CD4-positive, alpha-beta T cell treated with Interleukin-2 at 100 ng/mL for 4 hours (primary cell): ENCODE results near the gene GNPNAT1.
"Not testable (repeated sequence)": the region's sequence is repeated elsewhere in the genome, so short reads cannot be mapped to it uniquely, and the experiment has no call there.

ENCODE experiments used
- DNase-seq: peaks from one replicate; pipeline ENCODE4 v3.0.0-alpha.2; 2020; ENCODE audit warnings: low spot score

Gene GNPNAT1

DNA sequence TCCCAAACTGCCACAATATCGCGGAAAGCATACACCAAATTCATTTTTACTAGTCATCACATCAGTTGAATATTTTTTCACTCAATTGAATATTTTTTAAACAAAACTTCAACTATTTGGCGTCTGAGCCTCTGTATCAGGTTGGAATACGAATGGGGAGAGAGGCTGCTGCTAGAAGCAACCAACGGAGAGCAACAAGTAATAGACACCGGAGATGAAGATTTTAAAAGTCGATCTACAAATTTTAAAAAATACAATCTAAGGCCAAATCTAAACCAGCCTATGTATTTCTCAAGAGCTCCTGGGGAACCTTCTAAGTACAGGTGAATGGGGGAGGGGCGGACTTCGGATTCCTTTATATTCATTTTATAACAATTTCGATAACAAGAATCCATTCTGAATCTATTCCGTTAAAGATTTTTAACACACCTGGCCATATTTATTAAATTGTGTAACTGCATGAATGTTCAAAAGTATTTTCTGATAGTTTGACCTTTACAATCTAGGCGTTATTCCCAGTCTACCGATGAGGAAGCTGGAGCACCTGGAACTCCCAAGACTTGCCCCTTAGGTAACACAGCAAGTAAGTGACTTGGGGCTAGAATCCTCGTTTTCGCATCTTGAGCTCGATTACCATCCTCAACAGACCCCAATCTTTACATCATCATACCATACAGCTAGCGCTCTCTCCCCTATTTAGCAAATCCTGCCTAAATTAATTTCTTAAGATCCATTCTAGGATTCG is 1.2 kb downstream of the GNPNAT1 start:
- no peak for DNase-seq

DNA sequence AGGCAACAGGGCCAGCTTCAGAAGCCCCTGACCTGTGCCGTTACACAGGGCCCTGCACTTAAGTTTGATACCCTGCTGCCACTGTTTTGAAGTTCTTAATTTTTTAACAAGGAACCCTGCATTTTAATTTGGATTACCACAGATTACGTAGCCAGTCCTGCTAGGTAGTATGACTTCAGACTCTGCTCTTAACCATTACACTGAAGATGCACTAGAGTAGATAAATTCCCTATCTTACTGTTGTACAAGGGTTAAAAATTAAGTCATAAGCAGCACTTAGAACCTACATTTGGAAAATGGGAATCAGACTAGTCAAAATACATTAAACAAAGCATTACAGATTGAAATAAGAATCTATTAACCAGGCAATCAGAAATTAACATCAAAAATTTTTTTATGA is 2.3 kb downstream of the GNPNAT1 start:
- DNase-seq, result no peak

DNA sequence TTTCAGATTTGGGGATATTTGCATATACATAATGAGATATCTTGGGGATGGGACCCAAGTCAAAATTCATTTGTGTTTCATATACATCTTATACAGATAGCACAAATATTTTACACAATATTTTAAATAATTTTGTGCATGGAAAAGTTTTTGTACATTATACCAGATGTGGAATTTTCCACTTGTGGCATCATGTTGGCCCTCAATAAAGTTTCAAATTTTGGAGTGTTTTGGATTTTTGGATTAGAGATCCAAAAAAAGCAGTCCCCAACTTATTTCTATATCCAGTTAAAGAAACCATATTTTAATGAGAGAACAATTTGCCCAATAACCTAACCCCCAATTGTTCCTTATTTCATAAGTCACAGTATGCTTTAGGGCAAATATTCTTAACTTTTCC is 4.5 kb downstream of the GNPNAT1 start:
- DNase-seq, result no peak

DNA sequence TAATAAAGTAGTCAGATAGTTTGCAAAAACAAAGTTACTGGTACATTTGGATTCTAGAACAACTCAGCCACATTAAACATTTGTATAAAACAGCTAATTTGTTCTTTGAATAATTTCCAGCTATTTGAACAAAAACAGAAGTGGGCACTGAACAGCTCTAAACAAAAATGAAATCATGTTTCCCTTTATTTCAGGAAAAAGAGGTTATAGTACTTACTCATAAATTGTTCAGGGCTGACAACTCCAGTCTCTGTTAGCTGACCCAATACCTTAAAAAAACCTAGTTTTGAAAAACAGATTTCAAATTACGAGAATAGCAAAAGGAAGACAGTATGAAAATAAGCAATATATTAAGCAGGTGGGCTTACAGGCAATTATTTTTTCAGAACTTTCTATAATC is 8.2 kb downstream of the GNPNAT1 start:
- no peak for DNase-seq

- no peak for DNase-seq
Measured at GRCh38 chr14:52781629-52782028, 9.8 kb downstream of the GNPNAT1 start.

GRCh38 chr14:52780893-52781292 is 10.5 kb downstream of the GNPNAT1 start:
- DNase-seq, result no peak

- DNase-seq, result no peak
Measured at GRCh38 chr14:52778702-52779101, 12.7 kb downstream of the GNPNAT1 start.

DNA sequence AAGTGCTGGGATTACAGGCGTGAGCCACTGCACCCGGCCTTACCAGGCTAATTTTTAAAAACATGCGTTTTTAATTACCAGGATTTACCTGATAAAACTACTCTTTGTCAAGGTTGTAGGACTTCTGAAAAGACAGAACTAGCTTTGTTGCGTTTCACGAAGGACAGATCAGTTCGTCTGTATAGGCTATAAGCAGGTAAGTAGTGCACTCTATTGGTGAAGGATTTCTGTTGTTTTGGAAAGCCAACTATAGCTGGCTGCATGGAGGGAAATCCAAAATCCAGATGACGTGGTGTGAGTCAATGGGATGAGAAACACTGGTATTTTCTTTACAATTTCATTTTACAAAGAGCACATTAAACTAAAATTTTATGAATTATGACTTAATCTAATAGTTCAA is 14.6 kb downstream of the GNPNAT1 start:
- no peak for DNase-seq

GRCh38 chr14:52769887-52770286 is 21.5 kb downstream of the GNPNAT1 start:
- DNase-seq, result no peak

- no peak for DNase-seq
Measured at GRCh38 chr14:52767058-52767833, 24.2 kb downstream of the GNPNAT1 start.

DNA sequence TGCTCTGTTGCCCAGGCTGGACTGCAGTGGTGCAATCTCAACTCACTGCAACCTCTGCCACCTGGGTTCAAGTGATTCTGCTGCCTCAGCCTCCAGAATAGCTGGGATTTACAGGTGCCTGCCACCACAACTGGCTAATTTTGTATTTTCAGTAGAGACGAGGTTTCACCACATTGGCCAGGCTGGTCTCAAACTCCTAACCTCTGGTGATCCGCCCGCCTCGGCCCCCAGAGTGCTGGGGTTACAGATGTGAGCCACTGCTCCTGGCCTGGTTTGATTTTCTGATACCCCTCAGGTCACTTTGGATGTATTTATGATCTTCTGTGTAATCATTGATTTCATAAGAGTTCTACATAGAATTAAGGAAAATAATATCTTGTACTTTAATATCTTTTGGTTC is 28.5 kb downstream of the GNPNAT1 start:
- not testable (repeated sequence) for DNase-seq

DNA sequence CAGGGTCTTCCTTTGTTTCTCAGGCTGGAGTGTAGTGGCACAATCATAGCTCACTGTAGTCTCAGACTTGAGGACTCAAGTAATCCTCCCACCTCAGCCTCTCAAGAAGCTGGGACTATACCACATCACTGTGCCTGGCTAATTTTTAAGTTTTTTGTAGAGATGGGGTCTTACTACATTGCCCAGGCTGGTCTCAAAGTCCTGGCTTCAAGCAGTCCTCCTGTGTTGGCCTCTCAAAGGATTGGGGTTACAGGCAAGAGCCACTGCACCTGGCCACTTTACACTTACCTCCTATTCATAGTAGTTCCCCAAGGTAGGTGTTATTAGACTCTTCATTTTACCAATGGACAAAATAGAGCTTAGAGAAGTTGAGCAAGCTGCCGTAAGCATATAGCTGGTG is 32.3 kb downstream of the GNPNAT1 start:
- DNase-seq, result no peak

DNA sequence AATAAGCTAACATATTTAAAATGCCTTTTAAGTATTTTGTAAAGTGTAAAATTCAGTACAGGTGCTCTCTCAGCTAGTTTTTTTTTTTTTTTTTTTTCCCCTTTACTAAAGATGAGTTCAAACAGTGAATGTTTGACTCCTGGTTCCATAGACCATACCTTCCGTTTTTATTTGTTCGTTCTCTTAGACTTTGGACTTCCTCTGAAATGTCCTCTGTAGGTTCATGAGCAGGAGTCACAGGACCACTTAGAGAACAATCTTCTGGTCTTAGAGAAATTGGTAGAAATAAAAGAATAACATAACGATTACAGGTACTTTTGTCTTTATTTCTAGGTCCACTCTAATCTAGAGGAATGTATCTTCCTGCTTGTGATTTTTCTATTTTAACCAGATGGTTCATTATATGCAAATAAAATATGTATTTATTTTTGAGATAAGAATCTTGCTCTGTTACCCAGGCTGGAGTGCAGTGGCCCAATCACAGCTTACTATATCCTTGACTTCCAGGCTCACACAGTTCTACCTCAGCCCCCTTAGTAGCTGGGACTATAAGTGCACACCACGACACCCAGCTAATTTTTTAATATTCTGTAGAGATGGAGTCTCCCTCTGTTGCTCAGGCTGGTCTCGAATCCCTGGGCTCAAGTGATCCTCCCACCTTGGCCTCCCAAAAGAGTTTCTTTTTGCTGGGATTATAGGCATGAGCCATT is 35.6 kb downstream of the GNPNAT1 start:
- no peak for DNase-seq

DNA sequence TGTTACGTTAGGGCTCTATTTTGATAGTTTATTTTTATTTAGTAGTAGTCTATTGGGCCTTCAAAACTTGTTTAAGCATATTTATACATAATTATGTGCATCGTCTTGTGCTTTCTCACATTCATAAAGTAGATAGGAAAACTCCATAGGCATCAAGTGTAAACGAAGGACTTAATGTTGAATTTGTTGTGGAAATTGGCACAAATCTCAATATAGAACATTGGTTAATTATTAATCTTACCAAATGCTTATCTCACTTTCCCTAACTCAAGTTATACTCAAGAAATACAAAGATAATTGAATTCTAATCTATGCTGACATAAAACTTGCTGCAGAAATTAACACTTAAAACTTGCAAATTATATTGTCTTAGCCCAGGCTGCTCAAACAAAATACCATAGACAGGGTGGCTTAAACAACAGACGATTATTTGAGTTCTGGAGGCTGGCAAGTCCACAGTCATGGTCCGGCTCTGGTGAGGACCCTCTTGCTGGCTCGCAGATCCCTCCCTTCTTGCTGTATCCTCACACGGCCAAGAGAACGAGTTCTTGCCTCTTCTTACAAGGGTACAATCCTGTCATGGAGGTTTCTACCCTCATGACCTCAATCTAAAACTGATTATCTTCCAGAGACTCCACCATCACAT is 42.6 kb downstream of the GNPNAT1 start:
- no peak for DNase-seq

GRCh38 chr14:52741865-52742264 is 49.5 kb downstream of the GNPNAT1 start:
- peak; percentile 67 for DNase-seq

- DNase-seq, result no peak
Measured at GRCh38 chr14:52740751-52741150, 50.7 kb downstream of the GNPNAT1 start.

DNA sequence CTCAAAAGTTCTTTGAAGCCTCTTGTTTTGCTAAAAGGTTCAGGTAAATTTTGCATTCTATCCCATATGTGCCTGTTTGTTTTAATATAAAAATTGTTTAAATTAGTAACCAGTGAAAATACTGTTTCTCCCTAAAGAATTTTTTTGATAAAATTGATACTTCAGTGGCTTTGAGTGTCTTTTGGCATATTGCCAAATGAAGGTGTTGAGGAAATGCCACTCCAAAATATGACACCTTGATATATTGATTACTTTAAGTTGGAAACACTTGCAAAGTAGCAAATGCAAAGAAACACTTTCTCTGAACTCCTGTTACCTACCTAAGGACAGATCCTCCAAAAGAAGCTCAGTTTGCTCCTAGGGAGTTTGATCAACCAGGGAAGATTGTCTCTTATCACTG is 53.0 kb downstream of the GNPNAT1 start:
- DNase-seq, result no peak

- peak; percentile 27 for DNase-seq
Measured at GRCh38 chr14:52735921-52736489, 55.4 kb downstream of the GNPNAT1 start.

GRCh38 chr14:52733824-52734223 is 57.6 kb downstream of the GNPNAT1 start:
- DNase-seq, result no peak

DNA sequence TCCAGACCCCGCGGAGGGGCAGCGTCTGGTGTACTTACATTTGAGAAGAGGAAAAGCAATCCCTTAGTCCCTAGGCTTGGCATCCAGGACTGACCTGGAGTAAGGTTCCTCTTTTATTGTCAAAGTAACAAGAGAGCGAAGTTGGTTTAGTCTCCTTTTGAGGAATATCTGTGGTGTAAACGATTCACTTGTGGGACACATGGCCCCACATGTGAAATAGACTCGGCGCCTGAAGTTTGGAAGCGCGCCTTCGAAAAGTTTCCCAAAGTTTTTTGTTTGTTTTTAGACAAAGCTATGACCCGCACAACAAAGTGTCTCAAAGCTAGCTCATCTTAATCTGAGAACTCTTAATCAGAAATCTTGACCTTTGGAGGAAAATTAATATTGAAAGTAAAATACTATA is 60.7 kb downstream of the GNPNAT1 start:
- no peak for DNase-seq

DNA sequence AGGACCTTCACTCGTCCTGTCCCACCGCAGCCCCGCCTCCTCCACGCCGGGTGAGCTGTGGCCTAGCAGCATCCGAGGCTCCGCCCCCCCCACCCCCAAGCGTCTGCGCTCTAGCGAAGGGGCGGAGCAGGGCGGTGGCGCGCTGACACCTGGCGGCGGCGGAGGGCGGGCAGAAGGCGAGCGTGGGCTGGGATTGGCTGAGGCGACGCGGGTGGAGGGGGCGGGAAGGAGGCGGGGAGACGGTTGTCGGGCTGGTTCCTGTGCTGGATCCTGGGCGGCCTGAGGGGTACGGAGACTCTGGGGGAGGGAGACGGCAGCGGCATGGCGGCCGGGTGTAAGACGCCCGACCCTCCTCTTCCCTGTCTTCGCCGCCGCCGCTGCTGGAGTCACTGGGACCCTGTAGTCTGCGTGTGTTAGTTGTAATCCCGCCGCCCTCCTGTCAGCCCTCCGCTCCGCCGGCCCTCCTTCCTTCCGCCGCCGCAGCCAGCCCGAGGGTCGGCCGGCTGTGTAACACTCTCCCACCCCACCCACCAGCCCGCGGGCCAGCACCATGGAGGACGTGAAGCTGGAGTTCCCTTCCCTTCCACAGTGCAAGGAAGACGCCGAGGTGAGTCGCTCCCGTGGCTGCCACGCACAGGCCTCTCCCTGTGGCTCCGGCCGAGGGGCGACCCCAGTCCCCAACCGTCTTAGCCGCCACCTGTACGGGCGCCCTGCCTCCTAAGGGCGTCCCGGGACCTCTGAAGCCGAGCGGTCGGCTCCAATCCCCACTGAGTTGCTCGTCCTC is 61.3 kb downstream of the GNPNAT1 start, which contains the start of gene STYX:
Gene STYX (plus strand): TSS at position 242 of the 784 bp plus-strand sequence. CDS start 309 bp downstream, at position 551.
- DNase-seq, result peak; percentile 96
